RKO (cell line): Measurements from ENCODE around the gene TUT1.
A peak's percentile ranks its signal among the peaks of the same experiment; 100 is the strongest.
"Not testable (repeated sequence)": the region's sequence is repeated elsewhere in the genome, so short reads cannot be mapped to it uniquely, and the experiment has no call there.

ENCODE experiments used
- DNase-seq: peaks from one replicate; pipeline ENCODE4 v3.0.0-alpha.2; 2016; ENCODE audit warnings: low spot score

The TUT1 gene

GRCh38 chr11:62578541-62578940 lies 12.8 kb downstream of the TUT1 start:
- no peak for DNase-seq

GRCh38 chr11:62577046-62577714 lies 14.1 kb downstream of the TUT1 start:
- no peak for DNase-seq

- DNase-seq = no peak
Observed at GRCh38 chr11:62575837-62576236, 15.5 kb downstream of the TUT1 start.

GRCh38 chr11:62575156-62575555 lies 16.2 kb downstream of the TUT1 start:
- no peak for DNase-seq

- peak; percentile 43 for DNase-seq
Observed at GRCh38 chr11:62574363-62575071, 16.8 kb downstream of the TUT1 start.

GRCh38 chr11:62573592-62574362 lies 17.5 kb downstream of the TUT1 start, which contains the start of gene EEF1G:
EEF1G (minus strand) TSS chr11:62573891; CDS start chr11:62573842, 49 bp downstream.
- peak; percentile 99 for DNase-seq

- DNase-seq = peak; percentile 52
Observed at GRCh38 chr11:62573006-62573591, 18.2 kb downstream of the TUT1 start.

GRCh38 chr11:62572431-62572830 lies 18.9 kb downstream of the TUT1 start:
- DNase-seq = no peak

- not testable (repeated sequence) for DNase-seq
Observed at GRCh38 chr11:62571493-62571892, 19.8 kb downstream of the TUT1 start.

- DNase-seq = not testable (repeated sequence)
Observed at GRCh38 chr11:62570903-62571302, 20.4 kb downstream of the TUT1 start.

- no peak for DNase-seq
Observed at GRCh38 chr11:62569611-62570010, 21.7 kb downstream of the TUT1 start.

- no peak for DNase-seq
Observed at GRCh38 chr11:62567018-62567633, 24.2 kb downstream of the TUT1 start.

- no peak for DNase-seq
Observed at GRCh38 chr11:62566247-62566646, 25.1 kb downstream of the TUT1 start.

- no peak for DNase-seq
Observed at GRCh38 chr11:62565100-62565802, 26.1 kb downstream of the TUT1 start.

GRCh38 chr11:62561677-62562230 lies 29.6 kb downstream of the TUT1 start:
- not testable (repeated sequence) for DNase-seq

- peak; percentile 93 for DNase-seq
Observed at GRCh38 chr11:62560566-62561103, 30.7 kb downstream of the TUT1 start.

- DNase-seq = not testable (repeated sequence)
Observed at GRCh38 chr11:62559626-62560025, 31.7 kb downstream of the TUT1 start.

GRCh38 chr11:62559204-62559603 lies 32.1 kb downstream of the TUT1 start:
- DNase-seq = no peak

- no peak for DNase-seq
Observed at GRCh38 chr11:62558669-62559068, 32.7 kb downstream of the TUT1 start.

- no peak for DNase-seq
Observed at GRCh38 chr11:62556875-62557631, 34.3 kb downstream of the TUT1 start.
